Gastrocnemius medialis (tissue), 4 donors: ENCODE measurements around the gene MXI1.

ENCODE experiments used
- POLR2A ChIP-seq, 2 donors: fragments of 450-650 bp; IDR thresholded peaks; one replicate each; pipeline ENCODE4 v1.6.1; 2017; ENCODE audit warnings: antibody characterized with exemption in 2 of 2, mild to moderate bottlenecking in 2 of 2, moderate library complexity in 2 of 2
- TF ChIP-seq, protein P1 (sequence below), 5 experiments: fragments of 450-650 bp in 3 of 5; fragments of 200-600 bp in 2 of 5; sonication (generic) in 2 of 5; IDR thresholded peaks in 4 of 5; conservative IDR thresholded peaks in 1 of 5; 1 replicate in 4 of 5; 2 replicates in 1 of 5; pipeline ENCODE4 v1.5.1; 2016 to 2019; ENCODE audit warnings: antibody characterized with exemption in 5 of 5, mild to moderate bottlenecking in 3 of 5, moderate library complexity in 3 of 5

DNA sequence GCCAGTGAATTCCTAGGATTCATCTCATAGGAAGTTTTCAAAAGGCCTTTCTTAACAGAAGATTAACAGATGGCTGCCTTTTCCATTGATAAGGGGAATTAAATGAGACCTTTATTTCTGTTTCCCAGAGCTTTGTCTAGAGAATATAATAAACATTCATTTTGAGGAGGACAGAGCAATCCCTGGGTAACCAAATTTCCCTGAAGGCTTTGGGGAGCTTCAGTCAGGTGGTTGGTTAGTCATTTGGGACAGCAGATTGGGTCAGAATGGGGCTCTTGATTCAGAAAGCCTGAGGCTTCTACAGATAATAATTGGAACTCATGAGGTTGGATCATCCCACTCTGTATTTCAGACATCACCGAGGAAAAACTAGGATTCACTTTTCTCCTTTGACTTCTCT lies 21.8 kb downstream of the MXI1 start:
- TF ChIP-seq, protein P1, sequence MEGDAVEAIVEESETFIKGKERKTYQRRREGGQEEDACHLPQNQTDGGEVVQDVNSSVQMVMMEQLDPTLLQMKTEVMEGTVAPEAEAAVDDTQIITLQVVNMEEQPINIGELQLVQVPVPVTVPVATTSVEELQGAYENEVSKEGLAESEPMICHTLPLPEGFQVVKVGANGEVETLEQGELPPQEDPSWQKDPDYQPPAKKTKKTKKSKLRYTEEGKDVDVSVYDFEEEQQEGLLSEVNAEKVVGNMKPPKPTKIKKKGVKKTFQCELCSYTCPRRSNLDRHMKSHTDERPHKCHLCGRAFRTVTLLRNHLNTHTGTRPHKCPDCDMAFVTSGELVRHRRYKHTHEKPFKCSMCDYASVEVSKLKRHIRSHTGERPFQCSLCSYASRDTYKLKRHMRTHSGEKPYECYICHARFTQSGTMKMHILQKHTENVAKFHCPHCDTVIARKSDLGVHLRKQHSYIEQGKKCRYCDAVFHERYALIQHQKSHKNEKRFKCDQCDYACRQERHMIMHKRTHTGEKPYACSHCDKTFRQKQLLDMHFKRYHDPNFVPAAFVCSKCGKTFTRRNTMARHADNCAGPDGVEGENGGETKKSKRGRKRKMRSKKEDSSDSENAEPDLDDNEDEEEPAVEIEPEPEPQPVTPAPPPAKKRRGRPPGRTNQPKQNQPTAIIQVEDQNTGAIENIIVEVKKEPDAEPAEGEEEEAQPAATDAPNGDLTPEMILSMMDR (IDR thresholded peaks at IDR 0.05 in 4 of 5, conservative IDR thresholded peaks at IDR 0.05 in 1 of 5): no peak
- TF ChIP-seq POLR2A (IDR thresholded peaks at IDR 0.05): no peak
